ENCODE data around the gene RHD.
"Not testable (repeated sequence)": the region's sequence is repeated elsewhere in the genome, so short reads cannot be mapped to it uniquely, and the experiment has no call there.

RHD gene

DNA sequence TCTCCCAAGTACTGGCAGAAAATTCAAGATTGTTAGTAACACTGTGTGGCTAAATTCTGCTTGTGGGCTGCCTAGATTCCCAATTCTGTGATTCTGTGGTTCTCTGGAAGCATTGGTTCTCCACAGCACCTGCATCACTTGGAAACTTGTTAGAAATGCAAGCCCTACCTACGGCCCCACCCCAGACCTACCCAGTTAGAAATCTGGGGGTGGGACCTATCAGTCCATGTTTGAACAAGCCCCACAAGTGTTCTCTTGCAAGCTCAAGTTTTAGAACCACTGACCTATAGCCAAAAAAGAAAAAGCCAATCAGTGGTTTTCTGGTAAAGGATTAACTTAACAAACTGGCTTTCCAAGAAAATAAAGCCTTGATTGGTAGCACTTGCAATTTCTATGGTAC is 35.9 kb downstream of the RHD start:
- DNase-seq (ENCODE audit: low read depth), result not testable (repeated sequence)

DNA sequence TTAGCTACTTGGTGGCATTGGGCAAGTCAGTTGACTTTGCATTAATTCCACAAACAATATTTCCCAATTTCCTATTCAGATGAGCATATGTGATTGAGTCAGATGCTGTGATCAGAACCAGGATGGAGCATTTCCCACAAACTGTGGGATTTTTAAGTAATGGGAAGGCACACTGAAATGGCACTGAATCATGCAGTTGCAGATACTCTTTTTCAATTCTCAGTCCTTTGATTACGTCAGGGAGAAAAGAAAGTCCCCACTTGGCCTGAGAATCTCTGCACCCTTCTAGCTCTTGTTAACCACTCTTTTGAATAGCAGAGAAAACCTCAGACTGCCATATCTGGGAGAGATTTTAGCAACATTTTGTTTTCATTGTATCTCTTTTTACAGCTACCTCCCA is 36.8 kb downstream of the RHD start:
- DNase-seq (ENCODE audit: low read depth), result not testable (repeated sequence)

DNA sequence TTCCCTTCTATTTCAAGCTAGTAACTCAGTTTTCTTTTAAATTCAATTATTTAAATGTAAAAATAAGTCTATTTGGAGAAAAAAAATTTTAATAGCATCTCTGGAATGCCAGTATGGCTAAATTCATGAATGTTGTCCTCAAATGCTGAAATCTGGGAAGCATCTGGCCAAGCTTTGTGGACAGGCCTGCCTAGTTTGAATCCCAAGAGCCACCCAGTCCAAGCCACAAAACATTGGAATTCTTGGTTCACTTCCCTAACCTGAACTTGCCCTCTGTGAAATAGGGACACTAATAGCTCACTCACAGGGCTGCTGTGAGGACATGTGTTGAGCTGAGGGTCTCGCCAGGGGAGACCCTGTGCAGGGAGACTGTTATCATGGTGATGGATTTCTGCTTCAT is 37.2 kb downstream of the RHD start:
- not testable (repeated sequence) for DNase-seq (ENCODE audit: low read depth)

DNA sequence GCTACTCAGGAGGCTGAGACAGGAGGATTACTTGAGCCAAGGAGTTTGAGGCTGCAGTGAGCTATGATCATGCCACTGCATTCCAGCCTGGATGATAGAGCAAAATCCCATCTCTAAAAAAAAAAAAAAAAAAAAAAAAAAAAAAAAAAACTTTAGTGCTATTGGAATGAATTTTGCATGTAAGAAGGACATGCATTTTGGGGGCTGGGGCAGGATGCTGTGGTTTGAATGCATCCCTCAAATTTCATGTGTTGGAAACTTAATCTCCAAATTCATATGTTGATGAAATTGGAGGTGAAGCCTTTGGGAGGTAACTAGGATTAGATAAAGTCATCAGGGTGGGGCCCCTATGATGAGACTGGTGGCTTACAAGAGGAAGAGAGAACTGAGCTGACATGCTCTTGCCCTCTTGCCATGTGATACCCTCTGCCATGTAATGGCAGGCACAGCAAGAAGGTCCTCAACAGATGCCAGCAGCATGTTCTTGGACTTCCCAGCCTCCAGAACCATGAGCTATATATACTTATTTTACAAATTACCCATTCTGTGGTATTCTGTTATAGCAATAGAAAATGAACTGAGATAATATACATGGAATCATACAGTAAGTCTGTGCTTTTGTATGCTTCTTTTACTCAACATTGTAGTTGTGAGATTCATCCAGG is 40.6 kb downstream of the RHD start:
- not testable (repeated sequence) for DNase-seq (ENCODE audit: low read depth)

DNA sequence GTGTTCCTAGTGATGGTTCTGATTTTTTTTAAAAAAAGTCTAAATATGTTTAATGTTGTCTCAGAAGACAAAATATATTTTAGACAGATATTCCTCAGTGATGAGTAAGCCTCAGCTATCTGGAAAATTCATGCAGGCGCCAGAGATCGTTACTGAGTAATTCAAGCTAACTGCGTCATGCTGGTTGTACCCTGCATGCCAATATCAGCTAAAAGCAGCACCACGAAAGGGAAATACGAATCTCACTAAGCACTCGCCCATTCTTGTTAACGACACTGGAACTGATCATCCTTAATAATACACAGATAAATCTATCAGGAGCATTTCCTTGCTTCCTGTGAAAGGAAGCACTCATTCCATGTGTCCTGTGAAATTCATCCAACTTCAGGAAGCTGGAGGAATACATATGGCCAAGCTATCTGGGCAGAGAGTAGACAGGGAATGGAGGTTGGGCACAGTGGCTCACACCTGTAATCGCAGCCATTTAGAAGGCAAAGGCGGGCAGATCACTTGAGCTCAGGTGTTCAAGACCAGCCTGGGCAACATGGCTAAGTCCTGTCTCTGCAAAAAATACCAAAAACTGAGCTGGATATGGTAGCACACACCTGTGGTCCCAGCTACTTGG is 48.1 kb downstream of the RHD start:
- DNase-seq (ENCODE audit: low read depth), result not testable (repeated sequence)

DNA sequence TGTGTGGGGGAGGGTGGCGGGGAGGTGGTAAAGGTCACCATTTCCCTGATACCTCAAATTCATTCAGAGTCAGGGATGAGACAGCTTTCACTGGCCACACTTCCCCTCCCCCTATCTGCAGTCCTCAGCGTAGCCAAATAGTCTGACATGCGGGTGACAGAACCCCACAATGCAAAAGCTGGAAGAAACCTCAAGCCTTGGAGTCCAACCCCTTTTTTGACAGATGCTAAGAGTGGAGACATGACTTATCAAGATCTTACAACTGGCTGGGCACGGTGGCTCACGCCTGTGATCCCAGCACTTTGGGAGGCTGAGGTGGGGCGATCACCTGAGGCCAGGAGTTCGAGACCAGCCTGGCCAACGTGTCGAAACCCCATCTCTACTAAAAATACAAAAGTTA is 49.8 kb downstream of the RHD start:
- not testable (repeated sequence) for DNase-seq (ENCODE audit: low read depth)

DNA sequence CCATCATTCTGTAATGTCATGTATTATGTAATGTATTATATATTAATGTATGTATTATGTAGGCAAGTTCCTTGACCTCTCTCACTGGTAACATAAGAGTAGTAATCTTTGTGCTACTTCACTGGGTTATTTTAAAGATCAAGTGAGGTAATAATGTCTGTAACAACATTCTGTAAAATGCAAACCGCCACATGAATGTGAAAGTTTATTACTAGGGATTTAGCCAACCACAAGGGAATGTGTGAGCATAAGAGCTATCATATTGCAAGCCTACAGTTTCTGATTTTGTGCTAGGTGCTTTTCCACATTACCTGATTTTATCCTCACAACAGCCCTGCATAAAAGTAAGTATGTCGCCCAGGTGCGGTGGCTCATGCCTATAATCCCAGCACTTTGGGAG is 52.1 kb downstream of the RHD start:
- not testable (repeated sequence) for DNase-seq (ENCODE audit: low read depth)

DNA sequence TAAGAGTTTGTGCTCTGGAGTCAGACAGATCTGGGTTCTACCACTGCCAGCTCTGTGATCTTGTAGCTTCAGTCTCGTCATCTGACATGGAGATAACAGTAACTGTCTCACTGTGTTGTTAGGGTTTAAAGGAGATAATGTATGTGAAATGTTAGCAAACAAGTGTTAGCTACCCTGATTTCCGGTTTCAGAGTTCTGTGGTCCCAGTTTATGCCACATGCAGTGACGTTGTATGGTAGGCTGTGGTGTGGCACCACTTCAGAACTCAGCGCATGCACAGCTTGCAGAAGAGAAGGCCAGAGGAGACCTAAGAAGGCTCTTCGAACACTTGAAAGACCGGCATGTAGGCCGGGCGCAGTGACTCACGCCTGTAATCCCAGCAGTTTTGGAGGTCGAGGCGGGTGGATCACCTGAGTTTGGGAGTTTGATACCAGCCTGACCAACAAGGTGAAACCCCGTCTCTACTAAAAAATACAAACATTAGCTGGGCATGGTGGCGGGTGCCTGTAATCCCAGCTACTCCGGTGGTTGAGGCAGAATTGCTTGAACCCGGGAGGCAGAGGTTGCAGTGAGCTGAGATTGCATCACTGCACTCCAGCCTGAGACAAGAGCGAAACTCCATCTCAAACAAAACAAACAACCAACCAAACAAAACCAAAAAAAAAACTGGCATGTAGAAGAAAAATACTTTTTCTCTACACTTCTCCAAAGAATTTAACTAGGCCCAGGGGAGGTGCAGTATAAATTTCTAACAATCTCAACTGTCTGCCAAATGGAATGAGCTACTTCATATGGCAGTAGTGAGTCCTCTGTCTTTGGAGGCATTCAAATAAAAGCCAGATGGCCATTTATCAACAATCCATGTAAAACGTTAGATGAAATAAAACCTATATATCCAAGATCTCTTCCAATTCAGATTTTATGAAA is 55.8 kb downstream of the RHD start:
- DNase-seq (ENCODE audit: low read depth), result not testable (repeated sequence)

DNA sequence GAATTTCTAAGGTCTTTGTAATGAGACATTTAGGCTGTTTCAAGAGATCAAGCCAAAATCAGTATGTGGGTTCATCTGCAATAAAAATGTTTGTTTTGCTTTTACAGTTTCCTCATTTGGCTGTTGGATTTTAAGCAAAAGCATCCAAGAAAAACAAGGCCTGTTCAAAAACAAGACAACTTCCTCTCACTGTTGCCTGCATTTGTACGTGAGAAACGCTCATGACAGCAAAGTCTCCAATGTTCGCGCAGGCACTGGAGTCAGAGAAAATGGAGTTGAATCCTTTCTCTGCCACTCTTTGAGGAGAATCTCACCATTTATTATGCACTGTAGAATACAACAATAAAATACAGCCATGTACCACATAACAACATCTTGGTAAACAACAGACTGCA is 56.5 kb downstream of the RHD start:
- not testable (repeated sequence) for DNase-seq (ENCODE audit: low read depth)

DNA sequence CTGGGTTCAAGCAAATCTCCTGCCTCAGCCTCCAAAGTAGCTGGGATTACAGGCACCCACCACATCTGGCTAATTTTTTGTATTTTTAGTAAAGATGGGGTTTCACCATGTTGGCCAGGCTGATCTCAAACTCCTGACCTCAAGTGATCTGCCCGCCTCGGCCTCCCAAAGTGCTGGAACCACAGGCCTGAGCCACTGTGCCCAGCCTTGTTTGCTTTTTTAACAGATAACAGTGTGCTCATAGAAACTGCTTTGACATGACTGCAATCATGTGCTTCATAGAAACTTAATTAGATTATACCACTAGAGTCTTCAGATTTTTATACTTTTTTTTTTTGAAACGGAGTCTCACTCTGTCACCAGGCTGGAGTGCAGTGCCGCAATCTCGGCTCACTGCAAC is 57.0 kb downstream of the RHD start:
- DNase-seq (ENCODE audit: low read depth), result not testable (repeated sequence)

DNA sequence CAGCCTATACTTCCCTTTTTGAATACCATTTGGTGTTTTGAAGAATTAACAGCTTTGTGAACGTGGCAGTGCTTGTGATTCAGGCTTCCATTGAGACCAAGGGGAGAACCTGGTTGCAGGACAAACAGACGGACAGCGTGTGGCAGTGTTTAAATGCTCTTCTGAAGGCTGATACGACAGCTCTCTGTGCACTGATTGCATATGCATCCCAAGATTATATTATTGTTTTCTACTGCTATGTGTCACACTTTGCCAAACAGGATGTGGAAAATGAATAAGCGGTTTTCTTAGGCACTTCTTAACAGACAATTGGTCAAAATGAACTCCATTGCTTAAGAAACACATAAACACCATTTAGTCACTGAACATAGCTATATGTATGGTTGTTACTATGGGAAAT is 57.6 kb downstream of the RHD start:
- DNase-seq (ENCODE audit: low read depth), result not testable (repeated sequence)

DNA sequence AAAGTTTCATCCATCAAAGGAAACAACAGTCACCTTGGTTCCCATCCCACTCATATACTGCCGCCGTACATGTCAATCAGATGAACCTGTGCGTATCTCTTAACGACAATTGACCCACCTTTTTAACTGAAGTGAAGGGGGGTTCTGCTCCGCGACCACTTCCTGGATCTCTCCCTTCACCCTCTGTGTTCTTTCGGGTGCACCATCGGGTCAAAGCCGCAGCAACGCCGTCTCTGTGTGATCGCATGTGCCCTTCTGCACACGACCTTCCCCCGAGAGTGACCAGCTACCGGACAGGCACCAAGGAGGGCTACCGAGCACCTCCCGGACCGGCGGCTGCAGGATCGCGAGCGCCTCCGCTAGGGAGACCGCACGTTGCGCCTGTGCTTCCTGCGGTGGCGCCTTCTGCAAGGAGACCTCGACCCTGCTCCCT is 64.6 kb downstream of the RHD start:
- not testable (repeated sequence) for DNase-seq (ENCODE audit: low read depth)

DNA sequence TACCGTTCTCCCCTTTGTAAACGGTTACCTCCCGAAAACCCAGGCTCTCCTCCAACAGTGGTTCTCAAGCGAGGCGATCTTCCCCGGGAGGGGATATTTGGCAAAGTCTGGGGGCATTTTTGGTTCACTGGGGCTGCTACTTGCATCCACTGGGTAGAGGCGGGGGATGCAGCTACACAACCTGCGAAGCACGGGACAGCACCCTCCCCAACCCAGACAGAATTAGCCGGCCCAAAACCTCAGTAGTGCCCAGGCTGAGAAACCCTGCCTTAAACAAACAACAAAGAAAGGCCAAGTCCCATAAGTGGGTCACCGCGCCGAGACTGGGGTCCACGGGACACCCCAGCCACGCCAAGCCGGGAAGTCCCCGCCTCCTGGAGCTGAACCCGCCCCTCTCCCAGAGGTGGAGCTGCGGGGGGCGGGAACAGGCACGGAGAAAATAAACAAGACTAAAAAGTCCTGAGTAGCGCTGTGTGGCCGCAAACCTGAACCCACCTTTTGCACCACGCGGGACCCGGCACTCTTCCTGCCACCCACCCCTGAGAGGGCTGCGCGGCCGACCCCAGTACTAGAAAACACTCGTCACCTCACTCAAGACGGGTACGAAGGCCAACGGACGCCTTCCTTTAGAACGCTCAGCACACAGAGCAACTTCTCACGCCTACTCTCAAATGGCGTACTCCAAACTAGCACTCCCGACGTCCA is 65.3 kb downstream of the RHD start:
- DNase-seq (ENCODE audit: low read depth), result not testable (repeated sequence)

DNA sequence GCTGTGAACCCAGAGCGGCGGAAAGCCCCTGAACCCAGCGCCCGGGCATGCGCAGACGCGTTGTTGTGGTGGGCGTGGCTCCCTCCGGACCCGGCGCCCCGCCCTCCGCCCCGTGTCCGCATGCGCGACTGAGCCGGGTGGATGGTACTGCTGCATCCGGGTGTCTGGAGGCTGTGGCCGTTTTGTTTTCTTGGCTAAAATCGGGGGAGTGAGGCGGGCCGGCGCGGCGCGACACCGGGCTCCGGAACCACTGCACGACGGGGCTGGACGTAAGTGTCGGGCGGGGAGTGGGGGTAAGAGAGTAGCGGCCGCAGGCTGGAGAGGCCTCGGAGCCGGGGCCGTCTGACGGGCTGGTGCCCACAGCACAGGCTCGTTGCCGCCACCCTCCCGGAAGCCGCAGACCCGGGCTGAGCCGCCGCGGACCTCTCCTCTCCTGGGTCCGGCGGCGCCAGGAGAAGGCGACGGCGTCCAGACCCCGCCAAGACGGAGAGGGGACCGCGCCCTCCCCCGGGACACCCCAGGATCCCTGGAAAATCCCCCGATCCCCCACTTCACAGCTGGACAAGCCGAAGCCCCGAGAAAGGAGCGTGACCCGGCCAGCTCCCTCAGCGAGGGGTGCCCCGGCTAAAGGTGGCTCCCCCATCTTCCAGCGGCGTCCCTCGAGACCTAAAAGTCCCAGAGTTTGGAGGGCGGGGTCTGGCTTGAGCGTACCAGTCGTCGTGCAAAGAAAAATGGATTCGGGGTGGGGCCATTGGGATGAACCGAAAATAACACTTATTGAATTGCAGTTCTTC is 66.1 kb downstream of the RHD start, which contains the start of gene TMEM50A:
TSS of gene TMEM50A (plus strand) at position 147 of the 794 bp plus-strand sequence. CDS start 2,153 bp downstream, outside the sequence.
- DNase-seq (ENCODE audit: low read depth), result peak; percentile 88

DNA sequence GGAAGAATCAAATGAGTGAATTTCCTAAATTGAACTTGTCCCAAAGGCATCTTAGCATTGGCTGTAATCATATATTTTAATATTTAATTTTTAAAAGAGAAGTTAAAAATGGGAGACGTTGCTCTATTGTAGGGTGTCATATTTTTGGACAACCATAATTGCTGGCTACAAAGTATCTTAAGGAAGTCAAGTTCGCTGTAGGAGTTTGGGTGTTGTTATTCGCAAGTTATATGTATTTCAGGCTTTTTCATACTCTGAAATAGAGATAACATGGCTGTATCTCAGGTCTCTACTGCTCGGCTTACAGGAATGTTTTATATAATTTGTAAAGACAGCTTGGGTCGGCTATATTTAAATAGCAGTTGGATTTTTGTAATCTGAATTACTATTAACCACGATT is 66.7 kb downstream of the RHD start:
- no peak for DNase-seq (ENCODE audit: low read depth)

DNA sequence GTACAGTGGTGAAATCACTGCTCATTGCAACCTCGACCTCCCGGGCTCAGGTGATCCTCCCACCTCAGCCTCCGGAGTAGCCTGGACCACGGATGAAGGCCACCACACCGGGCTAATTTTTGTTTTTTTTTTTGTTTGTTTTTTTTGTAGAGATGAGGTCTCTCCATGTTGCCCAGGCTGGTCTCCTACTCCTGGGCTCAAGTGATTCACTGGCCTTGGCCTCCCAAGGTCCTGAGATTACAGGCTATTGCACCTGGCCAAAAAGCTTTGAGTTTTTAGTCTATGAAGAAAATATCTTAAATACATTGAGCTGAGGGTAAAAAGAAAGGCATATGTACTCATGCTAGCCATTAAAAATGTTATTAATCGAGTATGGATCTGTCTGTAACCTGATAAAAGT is 69.4 kb downstream of the RHD start:
- no peak for DNase-seq (ENCODE audit: low read depth)

DNA sequence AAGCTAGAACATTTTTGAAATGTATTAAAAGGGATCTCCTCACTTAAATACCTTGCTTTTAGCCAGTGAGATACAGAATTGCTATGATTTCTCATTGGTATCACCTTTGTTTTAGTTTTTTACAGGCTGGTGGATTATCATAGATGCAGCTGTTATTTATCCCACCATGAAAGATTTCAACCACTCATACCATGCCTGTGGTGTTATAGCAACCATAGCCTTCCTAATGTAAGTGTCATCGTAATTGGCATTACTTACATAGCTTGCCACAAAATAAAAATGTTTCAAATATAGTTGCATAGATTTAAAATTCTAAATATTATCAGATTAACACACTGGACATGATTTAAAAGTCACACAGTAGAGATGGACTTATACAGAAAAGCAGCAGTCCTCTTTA is 70.5 kb downstream of the RHD start:
- DNase-seq (ENCODE audit: low read depth), result no peak

DNA sequence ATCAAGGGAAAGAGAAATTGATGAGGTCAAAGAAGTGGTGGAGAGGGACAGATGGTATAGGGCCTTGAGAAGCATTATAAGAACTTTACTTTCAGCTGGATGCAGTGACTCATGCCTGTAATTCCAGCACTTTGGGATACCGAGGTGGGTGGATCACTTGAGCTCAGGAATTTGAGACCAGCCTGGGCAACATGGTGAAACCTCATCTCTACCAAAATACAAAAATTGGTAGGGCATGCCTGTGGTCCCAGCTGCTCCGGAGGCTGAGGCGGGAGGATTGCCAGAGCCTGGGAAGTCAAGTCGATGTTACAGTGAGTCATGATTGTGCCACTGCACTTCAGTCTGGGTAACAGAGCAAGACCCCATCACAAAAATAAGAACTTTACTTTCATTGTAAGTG is 71.6 kb downstream of the RHD start:
- DNase-seq (ENCODE audit: low read depth), result no peak

DNA sequence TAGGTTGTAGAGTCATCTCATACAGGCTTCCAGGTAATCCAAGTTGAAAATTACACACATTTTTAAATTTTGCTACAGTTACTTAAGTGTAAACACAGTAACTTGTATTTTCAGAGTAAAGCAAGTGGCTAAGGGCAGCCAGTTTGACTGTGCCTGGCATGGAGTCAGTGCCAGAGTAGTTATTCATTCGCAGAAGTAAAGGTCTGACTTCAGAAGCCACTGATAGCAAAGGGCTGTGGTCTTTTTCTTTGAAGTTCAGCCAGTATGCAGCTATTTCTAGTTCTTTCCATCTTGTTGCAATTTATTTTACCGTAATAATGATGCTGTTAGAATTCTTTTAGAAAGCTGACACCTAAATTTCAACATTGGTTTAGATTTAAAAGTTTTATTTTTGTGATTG is 75.2 kb downstream of the RHD start:
- DNase-seq (ENCODE audit: low read depth), result no peak

DNA sequence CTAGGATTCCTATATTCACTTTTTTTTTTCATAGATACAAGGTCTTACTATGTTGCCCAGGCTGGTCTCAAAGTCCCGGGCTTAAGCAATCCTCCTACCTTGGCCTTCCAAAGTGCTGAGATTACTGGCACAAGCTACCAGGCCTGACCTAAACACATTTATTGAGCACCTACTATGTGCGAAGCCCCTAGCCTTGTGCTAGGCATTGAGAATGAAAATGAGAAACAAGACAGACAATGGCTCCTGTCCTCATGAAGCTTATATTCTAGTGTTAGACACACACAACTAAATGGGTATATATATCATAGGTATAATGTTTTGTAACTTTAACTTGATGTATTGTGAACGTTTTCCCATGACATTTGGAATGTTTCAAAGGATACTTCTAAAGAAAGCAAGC is 77.3 kb downstream of the RHD start:
- no peak for DNase-seq (ENCODE audit: low read depth)

DNA sequence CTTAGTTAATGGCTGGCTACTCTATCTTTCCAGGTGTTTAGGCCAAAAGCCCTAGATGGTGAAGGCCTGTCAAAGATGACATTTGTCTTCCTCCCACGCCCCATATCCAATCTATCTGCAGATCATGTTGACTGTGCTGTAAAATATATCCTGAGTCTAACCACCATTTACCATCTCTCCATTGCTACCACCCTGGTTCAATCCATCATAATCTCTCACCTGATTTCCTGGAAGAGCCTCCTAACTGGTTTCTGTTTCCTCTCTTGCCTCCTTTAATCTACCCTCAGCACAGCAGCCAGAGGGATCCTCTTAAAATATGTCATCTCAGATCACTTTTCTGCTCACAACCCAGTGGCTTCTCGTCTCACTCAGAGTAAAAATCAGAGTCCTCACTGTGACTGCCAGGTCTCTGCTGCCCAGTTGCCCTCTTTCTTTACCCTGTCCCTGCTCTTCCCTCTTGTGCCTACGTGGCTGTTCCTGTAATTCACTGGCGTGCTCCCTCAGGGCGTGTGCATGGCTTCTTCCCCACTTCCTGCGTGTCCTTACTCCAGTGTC is 83.6 kb downstream of the RHD start:
- DNase-seq (ENCODE audit: low read depth), result no peak
